Esophagus muscularis mucosa (tissue), 4 donors: ENCODE data around the gene VWA5B1.

Experiments
- EP300 ChIP-seq: sonication (generic); formaldehyde crosslinking; IDR thresholded peaks from one replicate; pipeline ENCODE4 v1.6.1; 2017; ENCODE audit warnings: antibody characterized with exemption
- POLR2A ChIP-seq: fragments of 450-650 bp; IDR thresholded peaks from one replicate; pipeline ENCODE4 v1.6.1; 2017; ENCODE audit warnings: antibody characterized with exemption, moderate library complexity, mild to moderate bottlenecking, low read depth
- POLR2AphosphoS5 ChIP-seq, 2 donors: sonication (generic); formaldehyde crosslinking; IDR thresholded peaks; one replicate each; pipeline ENCODE4 v1.6.1; 2017; ENCODE audit warnings: antibody characterized with exemption in 2 of 2
- TF ChIP-seq, protein P1 (sequence below), 3 experiments: fragments of 200-600 bp in 2 of 3; fragments of 450-650 bp in 1 of 3; sonication (generic) in 2 of 3; IDR thresholded peaks; one replicate each; pipeline ENCODE4 v1.5.1; 2017 to 2019; ENCODE audit warnings: antibody characterized with exemption in 3 of 3, mild to moderate bottlenecking in 2 of 3, moderate library complexity in 1 of 3

DNA sequence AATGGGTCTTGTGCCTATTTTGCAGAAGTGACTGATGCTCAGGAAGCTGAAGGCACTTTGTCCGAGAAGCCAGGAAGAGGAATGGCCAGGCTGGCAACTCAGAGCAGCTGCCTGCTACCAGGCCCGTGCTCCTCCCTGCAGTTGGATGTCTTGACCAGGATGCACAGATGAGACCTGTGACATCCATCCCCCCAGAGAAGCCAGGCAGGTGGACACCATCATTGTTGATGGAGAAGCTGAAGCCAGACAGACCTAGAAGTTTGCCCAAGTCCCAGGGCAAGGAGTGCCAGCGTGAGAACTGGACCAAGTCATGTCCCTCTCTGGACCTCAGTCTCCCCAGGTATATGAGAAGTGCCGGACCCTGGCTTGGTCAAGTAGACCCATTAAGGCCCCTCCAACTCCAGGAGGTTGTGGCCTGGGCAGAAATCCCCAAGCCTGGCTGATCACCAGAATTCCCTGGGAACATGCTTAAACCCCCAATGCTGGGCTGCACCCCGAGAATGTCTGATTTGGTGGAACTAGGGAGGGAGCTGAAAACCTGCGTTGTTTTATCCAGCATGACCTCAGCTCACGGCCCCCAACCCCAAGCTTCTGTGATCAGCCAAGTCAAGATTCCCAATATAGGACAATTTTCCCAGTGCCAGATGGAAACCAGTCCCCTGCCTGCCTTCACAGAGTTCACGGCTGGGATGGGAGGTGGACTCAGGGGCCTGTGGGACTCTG, 112.9 kb downstream of the VWA5B1 start:
- TF ChIP-seq POLR2A = no peak
- TF ChIP-seq, protein P1, sequence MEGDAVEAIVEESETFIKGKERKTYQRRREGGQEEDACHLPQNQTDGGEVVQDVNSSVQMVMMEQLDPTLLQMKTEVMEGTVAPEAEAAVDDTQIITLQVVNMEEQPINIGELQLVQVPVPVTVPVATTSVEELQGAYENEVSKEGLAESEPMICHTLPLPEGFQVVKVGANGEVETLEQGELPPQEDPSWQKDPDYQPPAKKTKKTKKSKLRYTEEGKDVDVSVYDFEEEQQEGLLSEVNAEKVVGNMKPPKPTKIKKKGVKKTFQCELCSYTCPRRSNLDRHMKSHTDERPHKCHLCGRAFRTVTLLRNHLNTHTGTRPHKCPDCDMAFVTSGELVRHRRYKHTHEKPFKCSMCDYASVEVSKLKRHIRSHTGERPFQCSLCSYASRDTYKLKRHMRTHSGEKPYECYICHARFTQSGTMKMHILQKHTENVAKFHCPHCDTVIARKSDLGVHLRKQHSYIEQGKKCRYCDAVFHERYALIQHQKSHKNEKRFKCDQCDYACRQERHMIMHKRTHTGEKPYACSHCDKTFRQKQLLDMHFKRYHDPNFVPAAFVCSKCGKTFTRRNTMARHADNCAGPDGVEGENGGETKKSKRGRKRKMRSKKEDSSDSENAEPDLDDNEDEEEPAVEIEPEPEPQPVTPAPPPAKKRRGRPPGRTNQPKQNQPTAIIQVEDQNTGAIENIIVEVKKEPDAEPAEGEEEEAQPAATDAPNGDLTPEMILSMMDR (IDR thresholded peaks at IDR 0.05) = no peak
- no peak for TF ChIP-seq POLR2AphosphoS5 (IDR thresholded peaks at IDR 0.05)
- TF ChIP-seq EP300 = no peak
